Measurements from ENCODE around the gene ICAM1. TPM values are rescaled to one million over a fixed set of nuclear protein-coding genes. Genes with fewer than 3 reads are reported as not detected.

The ICAM1 gene
- total RNA-seq, 1 donor, result 6.5 TPM

DNA sequence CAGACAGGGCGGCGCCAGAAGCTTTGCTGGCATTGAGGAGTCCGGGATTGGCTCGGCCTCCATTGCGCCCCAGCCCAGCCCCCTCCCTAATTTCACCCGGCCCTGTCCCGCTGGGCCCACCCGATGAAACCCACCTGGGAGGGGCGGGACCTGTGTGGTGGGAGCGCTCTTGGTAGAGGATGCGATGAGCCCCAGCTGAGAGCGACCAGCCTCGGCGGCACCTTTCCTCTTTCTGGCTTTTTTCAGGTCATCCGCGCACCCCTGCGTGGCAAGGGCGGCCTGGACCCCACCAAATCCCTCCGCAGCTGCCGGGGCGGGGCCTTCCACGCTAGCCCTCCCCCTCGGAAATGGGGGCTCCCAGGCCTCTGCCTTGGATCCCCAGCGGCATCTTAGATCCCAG, 38.5 kb downstream of the ICAM1 start, which contains the start of gene ZGLP1:
Gene ZGLP1 (minus strand): TSS at position 393 of the 400 bp plus-strand sequence.
- TF ChIP-seq, protein P1, sequence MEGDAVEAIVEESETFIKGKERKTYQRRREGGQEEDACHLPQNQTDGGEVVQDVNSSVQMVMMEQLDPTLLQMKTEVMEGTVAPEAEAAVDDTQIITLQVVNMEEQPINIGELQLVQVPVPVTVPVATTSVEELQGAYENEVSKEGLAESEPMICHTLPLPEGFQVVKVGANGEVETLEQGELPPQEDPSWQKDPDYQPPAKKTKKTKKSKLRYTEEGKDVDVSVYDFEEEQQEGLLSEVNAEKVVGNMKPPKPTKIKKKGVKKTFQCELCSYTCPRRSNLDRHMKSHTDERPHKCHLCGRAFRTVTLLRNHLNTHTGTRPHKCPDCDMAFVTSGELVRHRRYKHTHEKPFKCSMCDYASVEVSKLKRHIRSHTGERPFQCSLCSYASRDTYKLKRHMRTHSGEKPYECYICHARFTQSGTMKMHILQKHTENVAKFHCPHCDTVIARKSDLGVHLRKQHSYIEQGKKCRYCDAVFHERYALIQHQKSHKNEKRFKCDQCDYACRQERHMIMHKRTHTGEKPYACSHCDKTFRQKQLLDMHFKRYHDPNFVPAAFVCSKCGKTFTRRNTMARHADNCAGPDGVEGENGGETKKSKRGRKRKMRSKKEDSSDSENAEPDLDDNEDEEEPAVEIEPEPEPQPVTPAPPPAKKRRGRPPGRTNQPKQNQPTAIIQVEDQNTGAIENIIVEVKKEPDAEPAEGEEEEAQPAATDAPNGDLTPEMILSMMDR (IDR thresholded peaks at IDR 0.05; ENCODE audit: insufficient read depth, low read length), result no peak
- no peak within 1 kb of the TSS for H3K4me3 ChIP-seq (ENCODE audit: low read depth, low read length)
- no peak for DNase-seq (ENCODE audit: low read depth)

- DNase-seq (ENCODE audit: low read depth), result peak; percentile 77
- H3K4me3 ChIP-seq (ENCODE audit: low read depth, low read length), result peak within 1 kb of the TSS; percentile 96
- TF ChIP-seq, protein P1 (IDR thresholded peaks at IDR 0.05; ENCODE audit: insufficient read depth, low read length), result no peak
Measured at GRCh38 chr19:10315335-10316214, 44.7 kb downstream of the ICAM1 start, which contains the start of gene FDX2. Gene FDX2, minus strand, starts transcription at chr19:10316015. Its CDS starts 19 bp downstream, at chr19:10315996.

DNA sequence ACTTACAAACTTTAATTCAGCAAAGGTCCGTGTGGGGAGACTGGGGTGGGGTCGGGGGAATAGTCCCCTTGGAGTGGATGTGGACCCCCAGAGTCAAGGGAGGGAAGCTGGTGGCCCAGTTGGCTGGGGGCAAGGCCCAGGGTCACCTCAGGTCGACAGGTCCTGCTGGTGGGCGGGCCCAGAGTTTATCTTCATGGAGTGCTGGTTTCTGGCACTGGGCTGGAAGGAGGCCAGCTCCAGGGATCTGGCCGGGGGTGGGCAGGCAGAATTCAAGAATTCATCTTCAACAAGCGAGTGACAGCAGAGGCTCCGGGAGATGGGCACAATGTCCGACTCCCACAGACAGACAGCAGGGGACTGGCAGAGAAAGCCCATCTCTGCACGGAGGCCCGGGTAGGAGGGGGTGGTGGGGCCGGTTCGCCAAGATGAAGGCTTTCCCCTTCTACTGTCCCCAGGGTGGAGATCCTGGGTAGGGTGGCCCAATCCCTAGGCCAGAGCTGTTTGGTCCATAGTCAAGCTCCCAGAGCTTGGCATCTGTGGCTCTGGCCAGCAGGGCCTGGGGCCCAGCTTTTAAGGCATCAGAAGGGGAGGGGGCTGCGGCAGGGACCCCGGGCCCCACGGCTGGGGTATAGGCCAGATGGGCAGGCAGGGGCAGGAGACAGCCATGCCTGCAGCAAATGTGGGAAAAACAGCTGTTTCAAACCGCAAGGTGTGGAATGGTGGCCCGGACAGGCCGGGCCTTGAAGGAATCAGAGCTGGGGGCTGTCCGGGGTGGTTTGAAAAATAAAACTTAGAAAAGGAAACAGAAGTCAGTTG, 45.5 kb downstream of the ICAM1 start:
- TF ChIP-seq, protein P1 (IDR thresholded peaks at IDR 0.05; ENCODE audit: insufficient read depth, low read length), result no peak
- no peak for DNase-seq (ENCODE audit: low read depth)
- no peak overlapping the region for H3K4me3 ChIP-seq (ENCODE audit: low read depth, low read length)

- H3K4me3 ChIP-seq (ENCODE audit: low read depth, low read length), result no peak overlapping the region
- TF ChIP-seq, protein P1 (IDR thresholded peaks at IDR 0.05; ENCODE audit: insufficient read depth, low read length), result no peak
- no peak for DNase-seq (ENCODE audit: low read depth)
Measured at GRCh38 chr19:10317045-10317856, 46.3 kb downstream of the ICAM1 start.

DNA sequence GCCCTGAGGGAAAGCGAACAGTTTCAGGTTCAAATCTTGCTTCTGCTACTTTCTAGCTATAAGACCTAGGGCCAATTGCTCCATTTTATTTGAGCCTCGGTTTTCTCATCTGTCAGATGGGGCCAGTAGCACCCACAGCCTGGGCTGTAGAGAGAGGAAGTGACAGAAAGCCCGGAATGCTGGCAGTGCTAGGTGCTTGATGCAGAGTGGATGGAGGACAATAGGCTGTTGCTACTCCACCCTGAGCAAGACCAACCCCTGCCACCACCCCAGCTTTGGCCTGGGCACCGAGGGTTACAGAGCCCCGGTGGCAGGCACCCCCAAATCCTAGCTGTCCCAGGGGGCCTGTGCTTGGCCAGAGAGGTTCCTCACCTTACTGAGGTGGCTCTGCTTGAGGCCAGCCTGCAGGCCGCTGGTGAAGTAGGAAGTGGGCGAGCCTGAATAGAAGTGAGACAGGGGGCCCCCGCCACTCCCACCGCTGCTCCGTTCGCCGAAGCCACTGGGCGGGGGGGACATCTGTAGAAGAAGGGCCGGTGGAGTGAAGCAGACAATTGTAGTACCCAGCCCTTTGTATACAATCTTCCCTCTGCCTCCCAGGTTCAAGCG, 47.0 kb downstream of the ICAM1 start:
- no peak for DNase-seq (ENCODE audit: low read depth)
- no peak overlapping the region for H3K4me3 ChIP-seq (ENCODE audit: low read depth, low read length)
- TF ChIP-seq, protein P1 (IDR thresholded peaks at IDR 0.05; ENCODE audit: insufficient read depth, low read length), result no peak
